ENCODE results near the gene PKD1L1. TPM values are rescaled to one million over a fixed set of nuclear protein-coding genes. Genes with fewer than 3 reads are reported as not detected.

PKD1L1 gene
- polyA plus RNA-seq, 1 of the 3 experiments (the other 2 are of a cell fraction) = 0.10 TPM

GRCh38 chr7:47932016-47932415 lies 16.2 kb downstream of the PKD1L1 start (continued):
- no peak for TF ChIP-seq USF1 (IDR thresholded peaks at IDR 0.05; ENCODE audit: borderline replicate concordance, low read depth)
- TF ChIP-seq TAF1 (IDR thresholded peaks at IDR 0.05; ENCODE audit: borderline replicate concordance, low read depth, low read length) = no peak
- TF ChIP-seq USF2 (IDR thresholded peaks at IDR 0.05; ENCODE audit: borderline replicate concordance, low read depth, low read length) = no peak

GRCh38 chr7:47931005-47932004 lies 17.0 kb downstream of the PKD1L1 start:
- Histone ChIP-seq H3K79me2 (ENCODE audit: insufficient read depth) (no peaks in the 10 kb centered on the region), H3K9ac (no peak overlapping the region), H2AFZ (ENCODE audit: low read depth) (no peak overlapping the region), H3K4me3 (ENCODE audit: low read depth in 2 of 2, low read length in 1 of 2) (no peak overlapping the region), H3K9me2 (no peaks in the 10 kb centered on the region), H3K27me3 (ENCODE audit: insufficient read depth) (no peaks in the 10 kb centered on the region), H3K27ac (ENCODE audit: low read depth in 2 of 2, low read length in 1 of 2) (no peak overlapping the region), H4K20me1 (ENCODE audit: insufficient read depth) (no peaks in the 10 kb centered on the region), H3K9me3 (no peaks in the 10 kb centered on the region), H3K4me1 (ENCODE audit: control insufficient read depth in 1 of 2, insufficient read depth in 2 of 2, low read depth in 1 of 2, low read length in 1 of 2) (peaks cover 4 to 7% of the 10 kb centered on the region in 2 experiments; a peak in 2 of 4 replicates), H3F3A (replicated peaks; ENCODE audit: insufficient read depth) (no peaks in the 10 kb centered on the region), H3K4me2 (no peak overlapping the region), H3K36me3 (replicated peaks in 1 of 2; ENCODE audit: control insufficient read depth in 1 of 2, insufficient read depth in 2 of 2, low read length in 1 of 2) (no peaks in the 10 kb centered on the region)
- ChIA-PET POLR2A (no interaction called here), CTCF (interaction anchor here (1.6 to 8.2 kb wide), 4 partner anchors 8 to 179 kb away, joined by 4 to 58 read pairs (median 22); no protein-coding TSS in a partner anchor)
- 89% methylated on average over 18 of the region's 18 CpGs for WGBS (ENCODE audit: low lambda C conversion rate)
- DNase-seq = no peak
- TF ChIP-seq SMC3 (IDR thresholded peaks at IDR 0.05; ENCODE audit: low read depth, low read length) = no peak
- no peak for TF ChIP-seq YY1 (IDR thresholded peaks at IDR 0.05; ENCODE audit: low read depth)
- no peak for TF ChIP-seq USF2 (IDR thresholded peaks at IDR 0.05; ENCODE audit: borderline replicate concordance, low read depth, low read length)
- TF ChIP-seq TEAD4 (IDR thresholded peaks at IDR 0.05; ENCODE audit: borderline replicate concordance, insufficient read depth) = no peak
- TF ChIP-seq FOXJ3 (CRISPR knock-in tag; IDR thresholded peaks at IDR 0.05) = no peak

- Histone ChIP-seq H3K9me3 (no peaks in the 10 kb centered on the region), H3F3A (replicated peaks; ENCODE audit: insufficient read depth) (no peaks in the 10 kb centered on the region), H3K9ac (no peak overlapping the region), H3K79me2 (ENCODE audit: insufficient read depth) (no peaks in the 10 kb centered on the region), H3K4me1 (ENCODE audit: control insufficient read depth in 1 of 2, insufficient read depth in 2 of 2, low read depth in 1 of 2, low read length in 1 of 2) (no peaks in the 10 kb centered on the region), H4K20me1 (ENCODE audit: insufficient read depth) (no peaks in the 10 kb centered on the region), H3K4me2 (no peak overlapping the region), H3K27ac (ENCODE audit: low read depth in 2 of 2, low read length in 1 of 2) (no peak overlapping the region), H3K27me3 (ENCODE audit: insufficient read depth) (no peaks in the 10 kb centered on the region), H3K36me3 (replicated peaks in 1 of 2; ENCODE audit: control insufficient read depth in 1 of 2, insufficient read depth in 2 of 2, low read length in 1 of 2) (no peaks in the 10 kb centered on the region), H3K4me3 (ENCODE audit: low read depth in 2 of 2, low read length in 1 of 2) (no peak overlapping the region), H3K9me2 (no peaks in the 10 kb centered on the region), H2AFZ (ENCODE audit: low read depth) (no peak overlapping the region)
- POLR2A ChIA-PET = no interaction called here
- DNase-seq = no peak
- CTCF ChIA-PET = interaction anchor here (8.2 kb wide), 1 partner anchor 20 kb away, joined by 58 read pairs; no protein-coding TSS in a partner anchor
- 48% methylated on average over 2 of the region's 2 CpGs for WGBS (ENCODE audit: low lambda C conversion rate)
- TF ChIP-seq TAF1 (IDR thresholded peaks at IDR 0.05; ENCODE audit: borderline replicate concordance, low read depth, low read length) = no peak
- no peak for TF ChIP-seq PBX3 (IDR thresholded peaks at IDR 0.05)
- no peak for TF ChIP-seq MXI1 (IDR thresholded peaks at IDR 0.05; ENCODE audit: low read depth, low read length)
- no peak for TF ChIP-seq SMC3 (IDR thresholded peaks at IDR 0.05; ENCODE audit: low read depth, low read length)
- no peak for TF ChIP-seq RCOR1 (IDR thresholded peaks at IDR 0.05; ENCODE audit: low read length)
- no peak for TF ChIP-seq EP300 (IDR thresholded peaks at IDR 0.05; ENCODE audit: borderline replicate concordance in 1 of 2, low read depth in 1 of 2, low read length in 1 of 2)
- TF ChIP-seq RXRA (IDR thresholded peaks at IDR 0.05; ENCODE audit: borderline replicate concordance, low read depth) = no peak
- TF ChIP-seq ELF1 (IDR thresholded peaks at IDR 0.05) = no peak
- TF ChIP-seq USF1 (IDR thresholded peaks at IDR 0.05; ENCODE audit: borderline replicate concordance, low read depth) = no peak
- TF ChIP-seq FOSL2 (IDR thresholded peaks at IDR 0.05; ENCODE audit: borderline replicate concordance, low read depth) = no peak
- no peak for TF ChIP-seq POLR2AphosphoS5 (IDR thresholded peaks at IDR 0.05; ENCODE audit: low read depth, low read length)
- no peak for TF ChIP-seq CHD2 (IDR thresholded peaks at IDR 0.05; ENCODE audit: low read length, partially characterized antibody)
- no peak for TF ChIP-seq NRF1 (IDR thresholded peaks at IDR 0.05; ENCODE audit: low read depth, low read length)
- no peak for TF ChIP-seq RAD21 (IDR thresholded peaks at IDR 0.05; ENCODE audit: low read length)
- no peak for TF ChIP-seq MAX (IDR thresholded peaks at IDR 0.05; ENCODE audit: low read depth)
Observed at GRCh38 chr7:47924266-47924665, 24.0 kb downstream of the PKD1L1 start.

All from SK-N-SH (cell line).